HG03565 (cell line): ENCODE measurements around the gene RBM10.
A peak's percentile ranks its signal among the peaks of the same experiment; 100 is the strongest.

Source experiments
- ATAC-seq: cut with Tn5 transposase; IDR thresholded peaks from one replicate; pipeline ENCODE4 v1.9.1; 2021; ENCODE audit warnings: mild to moderate bottlenecking, moderate library complexity; ENCODE audit not compliant: unreplicated experiment

Gene RBM10

DNA sequence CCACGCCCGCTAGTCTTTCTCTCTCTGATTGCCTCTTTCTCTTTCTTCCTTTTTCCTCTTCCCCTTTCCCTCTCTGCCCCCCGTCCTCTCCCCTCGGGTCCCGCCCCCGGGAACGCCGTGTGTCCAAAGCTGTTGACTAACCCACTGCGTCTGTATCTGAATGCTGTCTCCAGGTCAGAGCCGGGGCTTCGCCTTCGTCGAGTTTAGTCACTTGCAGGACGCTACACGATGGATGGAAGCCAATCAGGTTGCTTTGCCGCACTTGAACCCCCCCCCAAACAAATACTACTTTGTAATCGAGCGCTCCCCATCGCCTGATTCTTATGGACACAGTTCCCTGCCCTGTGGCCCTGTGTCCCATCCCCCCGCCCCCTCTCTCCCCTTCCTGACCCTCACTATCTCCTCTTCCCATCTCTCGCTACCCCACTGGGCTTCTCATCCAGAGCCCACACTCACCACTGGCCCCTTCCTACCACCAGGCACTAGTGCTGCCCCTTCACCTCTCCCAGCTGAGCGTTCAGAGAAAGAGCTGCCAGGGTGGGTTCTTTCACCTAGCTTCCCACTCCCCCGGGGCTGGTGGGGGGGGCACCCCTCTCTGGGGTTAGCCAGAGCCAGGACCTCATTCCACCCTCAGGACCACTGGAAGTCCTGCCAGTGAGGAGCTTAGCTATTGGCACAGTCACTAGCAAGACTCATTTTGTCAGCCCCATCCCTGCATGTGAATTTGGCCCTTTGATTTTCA, 30.0 kb downstream of the RBM10 start:
- ATAC-seq, result no peak

DNA sequence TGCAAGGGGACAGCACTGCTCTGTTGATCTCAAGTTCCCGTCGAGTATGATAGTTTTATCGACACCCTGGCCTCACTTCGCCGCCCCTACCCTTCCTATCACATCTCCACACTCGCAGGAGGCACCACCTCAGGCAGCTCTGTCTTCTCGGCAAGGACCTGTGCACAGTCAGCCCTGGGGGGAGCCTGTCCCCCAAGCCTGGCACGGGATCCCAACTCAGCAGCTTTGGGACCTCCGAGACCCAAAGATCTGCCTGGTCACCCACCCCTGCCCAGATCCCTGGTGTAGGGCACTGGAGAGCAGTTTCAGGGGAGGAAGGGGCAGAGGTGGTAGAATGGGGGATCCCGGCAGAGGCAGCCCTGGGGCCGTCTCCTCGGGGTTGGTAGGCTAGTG, 30.6 kb downstream of the RBM10 start:
- ATAC-seq, result no peak

DNA sequence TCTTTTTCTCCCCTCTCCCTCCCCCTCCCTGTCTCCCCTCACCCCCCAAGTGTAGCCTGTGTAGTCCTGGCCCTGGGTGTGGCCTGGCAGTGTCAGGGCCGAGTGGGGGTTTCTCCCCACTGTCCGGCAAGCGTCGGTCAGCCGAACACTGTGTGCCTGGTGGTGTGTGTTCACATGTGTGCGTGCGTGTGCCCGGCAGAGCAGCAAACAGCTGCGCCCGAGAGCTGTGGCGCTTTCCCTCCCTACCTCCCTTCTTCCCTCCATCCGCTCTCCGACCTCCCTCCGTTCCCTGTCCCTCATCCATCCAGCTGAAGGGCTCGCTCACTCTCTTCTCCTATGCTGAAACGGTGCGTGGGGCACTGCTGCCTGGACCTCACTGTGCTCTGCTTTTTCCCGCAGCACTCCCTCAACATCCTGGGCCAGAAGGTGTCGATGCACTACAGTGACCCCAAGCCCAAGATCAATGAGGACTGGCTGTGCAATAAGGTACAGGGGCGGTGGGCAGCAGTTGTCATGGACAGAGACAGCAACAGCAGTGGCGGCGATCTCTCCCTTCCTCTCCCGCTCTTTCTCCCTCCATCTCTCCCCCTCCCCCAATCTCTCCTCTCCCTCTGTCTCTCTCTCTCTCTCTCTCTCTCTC, 31.2 kb downstream of the RBM10 start:
- ATAC-seq, result no peak

DNA sequence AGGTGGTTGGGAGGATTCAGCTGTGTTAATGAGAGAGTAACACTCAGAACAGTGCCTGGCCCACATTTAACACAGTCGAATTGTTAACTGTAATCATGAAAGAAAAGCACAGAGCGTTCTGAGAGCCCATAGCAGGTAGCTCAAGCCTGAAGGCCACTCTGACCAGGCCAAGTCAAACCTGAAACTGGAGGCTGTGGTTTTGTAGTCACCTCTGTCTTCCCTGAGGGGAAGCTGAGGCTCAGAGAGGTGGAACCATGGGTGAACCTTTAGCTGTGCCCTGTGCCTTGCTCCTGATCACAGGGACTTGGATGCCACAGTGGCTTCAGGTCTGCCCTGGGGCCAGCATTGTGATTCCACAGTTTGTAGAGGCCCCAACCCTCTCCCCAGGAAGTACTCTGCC, 32.1 kb downstream of the RBM10 start:
- ATAC-seq, result no peak

DNA sequence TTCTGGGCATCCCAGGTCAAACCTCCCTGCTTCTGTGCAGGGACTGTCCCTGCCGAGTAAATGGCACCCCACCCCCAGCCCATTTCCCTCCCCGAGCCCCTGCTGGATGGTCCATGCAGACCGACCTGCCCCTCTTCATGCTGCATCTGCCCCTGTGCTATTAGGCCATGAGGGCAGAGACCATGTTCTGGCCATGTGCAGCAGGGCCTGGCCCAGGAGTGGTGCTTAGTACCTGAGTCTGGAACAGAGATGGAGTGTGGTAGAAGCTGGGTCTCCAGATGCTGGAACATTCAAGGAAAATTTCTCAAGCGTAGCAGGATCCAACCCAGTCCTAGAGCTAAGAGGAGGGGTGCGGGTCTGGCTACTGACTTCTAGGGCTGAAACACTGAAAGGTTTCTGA, 33.3 kb downstream of the RBM10 start:
- ATAC-seq, result no peak

DNA sequence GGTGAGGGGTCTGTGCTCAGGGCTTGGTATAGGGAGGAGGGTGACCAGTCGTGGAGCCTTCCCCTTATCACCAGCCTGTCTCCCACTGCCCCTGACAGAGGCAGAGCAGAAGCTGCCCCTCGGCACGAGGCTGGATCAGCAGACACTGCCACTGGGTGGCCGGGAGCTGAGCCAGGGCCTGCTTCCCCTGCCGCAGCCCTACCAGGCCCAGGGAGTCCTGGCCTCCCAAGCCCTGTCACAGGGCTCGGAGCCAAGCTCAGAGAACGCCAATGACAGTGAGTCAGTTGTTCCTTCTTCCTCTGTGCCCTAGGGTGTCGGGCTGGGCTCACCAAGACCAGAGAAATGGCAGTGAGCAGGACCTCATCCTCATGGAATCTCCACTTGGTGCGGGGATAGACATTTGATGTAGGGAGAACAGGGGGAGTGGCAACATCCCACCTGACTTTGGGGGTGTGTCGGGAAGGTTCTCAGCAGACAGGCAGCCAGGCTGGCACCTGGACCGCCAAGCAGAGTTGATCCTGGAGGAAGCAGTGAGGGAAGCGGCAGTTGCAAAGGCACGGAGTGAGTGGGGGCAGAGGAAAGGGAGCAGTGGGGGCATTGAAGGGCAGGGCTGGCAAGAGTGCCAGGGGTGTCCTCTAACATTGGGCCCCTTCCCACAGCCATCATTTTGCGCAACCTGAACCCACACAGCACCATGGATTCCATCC, 34.4 kb downstream of the RBM10 start:
- no peak for ATAC-seq

DNA sequence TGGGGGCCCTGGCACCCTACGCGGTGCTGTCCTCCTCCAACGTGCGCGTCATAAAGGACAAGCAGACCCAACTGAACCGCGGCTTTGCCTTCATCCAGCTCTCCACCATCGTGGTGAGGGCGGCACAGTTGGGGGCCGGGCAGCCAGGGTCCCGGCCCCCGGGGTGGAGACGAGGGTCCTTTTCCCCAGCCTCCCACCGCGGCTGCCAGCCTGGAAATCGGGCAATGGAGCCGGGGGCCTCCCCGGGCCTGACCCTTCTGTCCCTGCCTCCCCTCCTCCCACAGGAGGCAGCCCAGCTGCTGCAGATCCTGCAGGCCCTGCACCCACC, 34.9 kb downstream of the RBM10 start:
- ATAC-seq, result no peak

DNA sequence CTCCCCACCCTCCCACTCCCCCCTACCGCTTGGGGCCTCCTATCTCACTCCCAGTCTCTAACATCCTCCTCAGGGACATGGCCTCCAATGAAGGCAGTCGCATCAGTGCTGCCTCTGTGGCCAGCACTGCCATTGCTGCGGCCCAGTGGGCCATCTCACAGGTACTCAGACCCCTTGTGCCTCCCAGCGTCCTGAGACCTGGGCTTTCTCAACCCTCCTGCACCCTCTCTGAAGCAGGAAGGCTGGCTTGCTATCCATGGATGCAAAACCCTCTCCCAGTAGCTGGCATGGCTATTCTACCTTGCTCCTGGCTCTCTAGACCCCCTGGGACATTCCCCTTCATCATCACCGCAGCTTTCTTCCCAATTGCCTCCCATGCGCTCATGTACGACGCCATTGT, 35.3 kb downstream of the RBM10 start:
- ATAC-seq, result no peak

DNA sequence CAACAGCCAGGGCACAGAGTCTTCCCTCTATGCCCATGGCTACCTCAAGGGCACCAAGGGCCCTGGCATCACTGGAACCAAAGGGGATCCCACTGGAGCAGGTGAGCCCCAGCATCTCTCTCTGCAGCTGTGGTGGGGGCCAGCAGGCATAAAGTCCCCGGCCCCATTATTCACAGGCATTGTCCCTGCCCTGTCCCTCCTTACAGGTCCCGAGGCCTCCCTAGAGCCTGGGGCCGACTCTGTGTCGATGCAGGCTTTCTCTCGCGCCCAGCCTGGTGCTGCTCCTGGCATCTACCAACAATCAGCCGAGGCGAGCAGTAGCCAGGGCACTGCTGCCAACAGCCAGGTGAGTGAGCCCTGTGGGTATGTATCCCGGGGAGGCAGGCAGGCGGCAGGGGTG, 36.3 kb downstream of the RBM10 start:
- no peak for ATAC-seq

DNA sequence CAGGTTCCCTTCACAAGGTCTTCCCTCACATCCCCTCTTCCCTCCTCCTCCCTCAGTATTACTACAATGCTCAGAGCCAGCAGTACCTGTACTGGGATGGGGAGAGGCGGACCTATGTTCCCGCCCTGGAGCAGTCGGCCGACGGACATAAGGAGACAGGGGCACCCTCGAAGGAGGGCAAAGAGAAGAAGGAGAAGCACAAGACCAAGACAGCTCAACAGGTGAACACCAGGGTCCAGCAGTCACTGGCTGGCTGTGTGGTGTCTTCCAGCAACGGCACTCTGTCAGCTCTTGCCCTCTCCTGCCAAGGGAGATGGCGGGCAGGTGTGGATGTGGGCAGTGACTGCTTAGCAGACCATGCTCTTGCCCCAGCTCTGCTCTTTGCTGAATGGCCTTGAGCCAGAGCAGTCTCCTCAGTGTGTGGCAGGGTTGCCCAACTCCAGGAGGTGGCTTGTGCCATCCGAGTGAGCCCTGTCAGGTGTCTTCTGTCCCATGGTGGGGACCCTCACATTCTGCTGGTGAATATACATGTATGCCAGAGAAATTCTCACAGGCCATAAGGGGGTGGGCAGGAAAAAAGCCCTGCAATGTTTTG, 37.2 kb downstream of the RBM10 start:
- no peak for ATAC-seq

DNA sequence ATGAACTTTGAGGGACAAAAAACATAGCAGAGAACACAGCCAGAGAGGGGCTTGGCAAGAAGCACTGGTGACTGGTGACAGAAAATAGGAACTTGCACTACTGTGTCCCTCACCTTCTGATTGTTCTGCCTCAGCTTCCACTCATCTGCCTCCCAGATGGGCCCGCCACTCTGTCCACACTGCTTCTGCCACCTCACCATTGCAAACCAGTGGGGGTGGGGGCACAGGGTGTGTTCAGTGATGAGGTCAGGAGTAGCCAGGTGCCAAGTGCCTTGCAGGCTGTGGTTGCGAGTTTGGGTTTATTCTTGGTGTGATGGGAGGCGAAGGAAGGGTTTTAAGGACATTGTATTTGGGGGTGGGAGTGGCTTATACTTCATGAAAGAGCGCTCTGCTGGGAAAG, 39.5 kb downstream of the RBM10 start:
- no peak for ATAC-seq

DNA sequence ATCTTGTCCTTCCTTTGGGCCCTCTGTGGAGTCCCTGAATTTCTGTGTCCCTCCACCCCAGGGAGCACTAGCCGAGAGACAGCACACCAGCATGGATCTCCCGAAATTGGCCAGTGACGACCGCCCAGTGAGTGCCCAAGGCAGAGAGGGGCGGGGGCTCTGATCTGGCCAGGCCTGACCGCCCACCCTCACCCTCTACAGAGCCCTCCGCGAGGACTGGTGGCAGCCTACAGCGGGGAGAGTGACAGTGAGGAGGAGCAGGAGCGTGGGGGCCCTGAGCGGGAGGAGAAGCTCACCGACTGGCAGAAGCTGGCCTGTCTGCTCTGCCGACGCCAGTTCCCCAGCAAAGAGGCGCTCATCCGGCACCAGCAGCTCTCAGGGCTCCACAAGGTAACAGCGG, 40.2 kb downstream of the RBM10 start:
- no peak for ATAC-seq

DNA sequence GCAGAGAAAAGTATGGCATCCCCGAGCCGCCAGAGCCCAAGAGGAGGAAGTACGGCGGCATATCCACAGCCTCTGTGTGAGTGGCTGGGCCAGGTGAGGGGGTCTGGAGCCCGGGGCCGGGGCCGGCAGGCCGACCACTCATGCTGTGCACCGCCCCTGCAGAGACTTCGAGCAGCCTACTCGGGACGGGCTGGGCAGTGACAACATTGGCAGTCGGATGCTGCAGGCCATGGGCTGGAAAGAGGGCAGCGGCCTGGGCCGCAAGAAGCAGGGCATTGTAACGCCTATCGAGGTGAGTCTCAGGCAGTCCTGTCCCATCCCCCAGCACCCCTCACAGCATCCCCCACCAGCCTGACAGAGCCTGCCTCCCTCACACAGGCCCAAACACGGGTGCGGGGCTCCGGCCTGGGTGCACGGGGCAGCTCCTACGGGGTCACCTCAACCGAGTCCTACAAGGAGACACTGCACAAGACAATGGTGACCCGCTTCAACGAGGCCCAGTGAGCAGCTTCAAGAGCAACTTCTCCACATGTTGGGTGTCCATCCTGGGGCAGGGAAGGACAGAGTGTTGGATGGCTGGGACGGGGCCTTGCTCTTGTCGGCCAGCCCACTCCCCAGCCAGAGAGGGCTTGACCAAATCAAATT, 41.2 kb downstream of the RBM10 start:
- ATAC-seq, result no peak

DNA sequence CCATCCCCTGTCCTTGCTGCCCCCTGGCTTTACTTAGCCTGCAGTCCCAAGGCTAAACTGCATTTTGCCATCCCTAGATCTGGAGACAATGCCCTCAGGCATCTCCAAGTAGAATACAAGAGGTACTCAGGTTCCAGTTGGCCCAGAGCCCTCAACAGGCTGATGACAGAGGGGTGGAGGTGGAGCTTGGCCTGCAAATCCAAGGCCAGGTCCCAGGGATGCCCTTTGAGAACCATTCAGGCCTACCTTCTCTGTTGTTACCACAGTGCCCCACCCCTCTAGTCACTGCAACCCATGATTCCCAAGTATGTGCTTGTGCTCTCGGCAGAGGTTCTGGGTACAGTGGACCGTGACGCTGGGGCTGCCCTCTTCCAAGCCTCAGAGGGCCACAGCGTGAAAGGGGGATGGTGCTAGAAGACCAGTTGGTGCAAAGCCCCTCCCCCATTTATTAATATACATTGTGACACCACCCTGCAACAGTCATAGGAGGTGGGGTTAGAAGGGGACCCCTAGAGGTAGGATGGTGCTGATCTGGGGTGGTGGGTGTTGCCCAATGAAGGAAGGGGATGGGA, 42.2 kb downstream of the RBM10 start:
- no peak for ATAC-seq

DNA sequence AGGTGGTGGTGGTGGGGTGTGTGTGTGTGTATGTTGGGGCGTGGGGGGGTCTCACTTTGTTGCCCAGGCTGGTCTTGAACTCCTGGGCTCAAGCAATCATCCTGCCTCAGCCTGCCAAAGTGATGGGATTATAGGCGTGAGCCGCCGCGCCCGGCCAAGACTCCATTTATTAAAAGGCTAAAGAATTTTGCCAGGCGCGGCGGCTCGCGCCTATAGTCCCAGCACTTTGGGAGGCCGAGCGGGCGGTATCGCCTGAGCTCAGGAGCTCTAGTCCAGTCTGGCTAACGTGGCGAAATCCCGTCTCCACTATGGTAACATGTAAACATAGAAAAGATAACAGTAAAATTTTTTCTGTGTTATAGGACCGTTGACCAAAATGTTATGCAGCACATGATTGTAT, 44.9 kb downstream of the RBM10 start:
- ATAC-seq, result no peak

DNA sequence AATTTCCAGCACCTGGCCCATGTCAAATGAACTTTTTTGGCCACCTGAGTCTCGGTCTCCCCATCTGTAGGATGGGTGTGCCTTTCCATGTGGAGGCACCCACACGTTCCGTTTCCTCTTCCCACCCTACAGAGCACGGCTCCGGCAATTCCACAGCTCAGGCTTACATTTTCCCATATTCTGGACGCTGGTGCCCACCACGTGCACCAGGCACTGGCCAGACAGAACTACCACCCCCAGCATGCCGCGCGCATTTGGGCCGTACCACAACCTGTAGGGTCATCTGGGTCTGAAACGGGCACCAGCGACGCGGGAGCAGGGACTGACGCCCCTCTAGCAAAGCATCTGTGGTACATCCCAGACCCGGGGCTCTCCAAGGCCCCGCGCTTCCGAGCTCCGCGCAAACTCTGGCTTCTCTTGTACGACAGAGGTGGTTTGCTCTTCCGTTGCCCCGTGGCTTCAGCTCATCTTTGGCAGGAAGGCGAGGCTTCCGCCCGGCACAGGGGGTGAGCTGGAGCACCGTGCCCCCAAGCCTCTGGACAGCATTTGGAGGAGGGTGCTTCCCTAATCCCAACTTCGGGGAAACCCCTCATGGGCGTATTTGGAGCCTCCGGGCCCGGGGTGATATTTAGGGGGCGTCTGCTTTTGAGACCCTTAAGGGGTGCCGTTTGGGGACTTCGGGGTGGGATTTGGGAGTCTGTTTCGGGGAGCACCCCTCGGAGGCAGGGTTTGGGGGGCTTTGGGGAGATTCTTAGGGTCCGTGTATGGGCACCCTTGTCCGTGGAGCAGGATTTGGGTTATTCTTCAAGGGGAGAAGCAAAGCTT, 45.6 kb downstream of the RBM10 start:
- peak; percentile 49 for ATAC-seq

DNA sequence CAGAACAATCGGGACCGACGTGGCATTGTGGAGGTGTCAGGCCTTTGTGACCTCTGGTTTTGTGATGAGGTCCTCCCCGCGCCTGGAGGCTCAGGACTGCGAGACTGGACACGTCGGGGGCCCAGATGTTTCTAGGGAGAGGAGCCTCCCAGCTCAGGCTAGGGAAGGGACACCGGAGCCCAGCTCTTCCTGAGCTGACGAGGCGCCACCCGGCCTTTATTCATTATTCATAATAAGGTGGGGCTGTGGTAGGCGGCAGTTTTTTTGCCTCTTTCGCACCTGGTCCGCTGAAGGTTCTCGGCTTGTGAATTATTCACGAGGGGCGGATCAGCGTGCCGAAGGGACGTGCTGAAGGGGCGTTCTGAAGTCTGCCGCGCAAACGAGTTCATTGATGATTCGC, 46.3 kb downstream of the RBM10 start:
- ATAC-seq, result no peak

DNA sequence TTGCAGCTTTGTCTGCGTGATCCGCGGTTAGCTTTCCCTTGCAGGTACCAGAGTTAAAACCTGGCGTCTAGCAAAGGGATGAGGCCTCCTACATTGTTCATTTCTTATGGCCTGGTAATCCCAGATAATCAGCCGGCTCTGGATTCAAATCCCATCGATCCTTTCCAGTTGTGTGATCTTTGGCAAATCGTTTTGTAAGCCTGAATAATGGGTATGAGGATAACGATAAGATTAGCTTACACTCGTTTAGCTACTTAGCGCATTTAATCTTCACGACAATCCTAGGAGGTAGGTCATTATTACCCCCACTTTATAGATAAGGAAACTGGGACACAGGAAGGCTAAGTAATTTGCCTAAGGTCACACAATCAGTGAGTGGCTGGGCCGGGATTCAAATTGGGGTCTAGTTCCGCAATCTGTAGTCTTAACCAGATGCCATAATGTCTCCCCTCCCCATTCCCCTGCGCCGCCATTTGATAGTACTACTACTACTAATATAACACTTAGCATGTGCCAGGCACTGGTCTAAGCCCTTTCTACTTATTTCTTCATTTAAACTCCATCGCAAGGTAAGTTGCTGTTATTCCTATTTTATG, 46.9 kb downstream of the RBM10 start:
- no peak for ATAC-seq

DNA sequence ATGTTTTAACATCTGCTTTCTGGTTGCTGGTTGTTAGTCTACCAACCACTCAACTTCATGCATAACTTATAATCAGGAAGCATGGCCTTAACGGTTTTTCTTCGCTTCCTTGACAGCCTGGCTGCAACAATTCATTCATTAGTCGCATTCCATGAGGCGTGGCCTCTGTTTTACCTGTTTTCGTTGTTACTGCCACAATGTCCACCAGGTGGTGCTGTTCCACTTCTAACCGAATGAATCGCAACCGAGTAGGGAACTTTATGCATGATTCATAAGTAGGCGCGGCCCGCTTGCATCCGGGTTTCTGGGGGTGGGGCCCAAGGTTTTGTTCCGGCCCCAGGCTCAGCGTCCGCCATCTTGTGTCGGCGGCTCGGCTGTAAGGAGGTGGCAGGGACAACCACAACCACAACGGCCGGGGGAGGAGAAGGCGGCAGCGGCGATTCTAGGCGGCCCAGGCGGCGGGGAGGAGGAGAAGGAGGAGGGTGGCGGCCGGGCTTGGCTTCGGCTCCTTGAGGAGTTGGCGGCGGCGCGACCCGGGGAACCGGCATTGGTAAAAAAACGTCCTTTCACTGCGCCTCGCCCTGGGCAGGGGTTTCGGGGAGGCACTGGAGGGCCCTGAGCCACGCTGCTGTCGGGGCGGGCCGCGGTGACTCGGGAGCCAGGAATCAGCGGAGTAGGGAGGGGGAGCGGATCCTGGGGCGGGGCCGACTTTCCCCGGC, 48.6 kb downstream of the RBM10 start, which contains the start of gene UBA1:
TSS of gene UBA1 (plus strand) at position 355 of the 719 bp plus-strand sequence. CDS start 4,974 bp downstream, outside the sequence.
- peak; percentile 32 for ATAC-seq
